IPS-NIHi7 (cell line): ENCODE results near the gene INTS2.
"Not testable (repeated sequence)": the region's sequence is repeated elsewhere in the genome, so short reads cannot be mapped to it uniquely, and the experiment has no call there.

Experiments used
- DNase-seq: peaks from one replicate; pipeline ENCODE4 v3.0.0; 2012; ENCODE audit warnings: mixed read lengths; ENCODE audit errors: extremely low spot score

The INTS2 gene

GRCh38 chr17:61897548-61898180 is 30.1 kb downstream of the INTS2 start:
- peak; percentile 8 for DNase-seq

- no peak for DNase-seq
These were observed 32.4 kb downstream of the INTS2 start for GRCh38 chr17:61895391-61895790.

GRCh38 chr17:61894310-61894709 is 33.5 kb downstream of the INTS2 start:
- DNase-seq = not testable (repeated sequence)

GRCh38 chr17:61887733-61888132 is 40.0 kb downstream of the INTS2 start:
- DNase-seq = not testable (repeated sequence)

GRCh38 chr17:61885865-61886264 is 41.9 kb downstream of the INTS2 start:
- not testable (repeated sequence) for DNase-seq

- no peak for DNase-seq
These were observed 42.9 kb downstream of the INTS2 start for GRCh38 chr17:61884864-61885263.

- DNase-seq = no peak
These were observed 47.1 kb downstream of the INTS2 start for GRCh38 chr17:61880589-61881102.

GRCh38 chr17:61878984-61879612 is 48.7 kb downstream of the INTS2 start:
- no peak for DNase-seq

GRCh38 chr17:61878520-61878919 is 49.3 kb downstream of the INTS2 start:
- DNase-seq = no peak

GRCh38 chr17:61877837-61878236 is 49.9 kb downstream of the INTS2 start:
- no peak for DNase-seq

GRCh38 chr17:61875804-61876203 is 52.0 kb downstream of the INTS2 start:
- DNase-seq = no peak

- DNase-seq = no peak
These were observed 52.5 kb downstream of the INTS2 start for GRCh38 chr17:61875285-61875684.

GRCh38 chr17:61874075-61874474 is 53.7 kb downstream of the INTS2 start:
- DNase-seq = no peak

- no peak for DNase-seq
These were observed 55.7 kb downstream of the INTS2 start for GRCh38 chr17:61872099-61872498.

GRCh38 chr17:61869138-61869537 is 58.6 kb downstream of the INTS2 start:
- DNase-seq = no peak

- no peak for DNase-seq
These were observed 59.7 kb downstream of the INTS2 start for GRCh38 chr17:61868074-61868473.

- no peak for DNase-seq
These were observed 60.7 kb downstream of the INTS2 start for GRCh38 chr17:61867033-61867432.

GRCh38 chr17:61863801-61864126 is 64.0 kb downstream of the INTS2 start:
- no peak for DNase-seq

GRCh38 chr17:61862975-61863800 is 64.6 kb downstream of the INTS2 start, which contains the start of gene BRIP1:
BRIP1 (minus strand) TSS chr17:61863528; CDS start chr17:61861539, 1,989 bp downstream.
- DNase-seq = peak; percentile 99

- no peak for DNase-seq
These were observed 65.6 kb downstream of the INTS2 start for GRCh38 chr17:61862105-61862574.

- not testable (repeated sequence) for DNase-seq
These were observed 67.4 kb downstream of the INTS2 start for GRCh38 chr17:61860397-61860796.

- DNase-seq = no peak
These were observed 71.7 kb downstream of the INTS2 start for GRCh38 chr17:61856035-61856434.
